Sigmoid colon (tissue), 7 donors: ENCODE measurements around the gene GRM4. TPM values are rescaled to one million over a fixed set of nuclear protein-coding genes. Genes with fewer than 3 reads are reported as not detected.
A peak's percentile ranks its signal among the peaks of the same experiment; 100 is the strongest.

Experiments used
- DNase-seq: peaks from one replicate; pipeline ENCODE4 v3.0.0-alpha.2; 2019
- H3K27ac ChIP-seq, 4 donors: fragments of 200-600 bp; sonication (generic); one replicate each; pipeline ENCODE4 v1.5.1; 2016 to 2019; ENCODE audit warnings: mild to moderate bottlenecking in 1 of 4
- H3K27me3 ChIP-seq, 3 donors: fragments of 200-600 bp; sonication (generic); one replicate each; pipeline ENCODE4 v1.5.1; 2019; ENCODE audit warnings: mild to moderate bottlenecking in 1 of 3
- H3K36me3 ChIP-seq, 4 donors: fragments of 200-600 bp; sonication (generic); one replicate each; pipeline ENCODE4 v1.5.1; 2016 to 2019
- H3K4me1 ChIP-seq, 4 donors: fragments of 200-600 bp; sonication (generic); one replicate each; pipeline ENCODE4 v1.5.1; 2017 to 2019
- H3K4me3 ChIP-seq, 4 donors: fragments of 200-600 bp; sonication (generic); one replicate each; pipeline ENCODE4 v1.5.1; 2017 to 2019; ENCODE audit warnings: mild to moderate bottlenecking in 2 of 4, moderate library complexity in 1 of 4
- H3K9me3 ChIP-seq, 4 donors: fragments of 200-600 bp in 3 of 4; sonication (generic) in 3 of 4; one replicate each; pipeline versions ENCODE4 v1.5.1 to v1.6.1; 2013 to 2019
- EP300 ChIP-seq, 4 donors: sonication (generic); formaldehyde crosslinking; IDR thresholded peaks; one replicate each; pipeline ENCODE4 v1.6.1; 2017; ENCODE audit warnings: antibody characterized with exemption in 4 of 4
- POLR2A ChIP-seq, 2 donors: fragments of 450-650 bp; IDR thresholded peaks; one replicate each; pipeline ENCODE4 v1.6.1; 2016; ENCODE audit warnings: antibody characterized with exemption in 2 of 2, mild to moderate bottlenecking in 2 of 2, moderate library complexity in 2 of 2
- POLR2AphosphoS5 ChIP-seq, 4 donors: sonication (generic); formaldehyde crosslinking; IDR thresholded peaks; one replicate each; pipeline ENCODE4 v1.6.1; 2017; ENCODE audit warnings: antibody characterized with exemption in 4 of 4
- WGBS, 2 donors: extraction: QIAGEN DNeasy Blood & Tissue Kit; methylation state at CpG; one replicate each; pipeline ENCODE4 v1.1.7; 2013; 5-methylcytosine and 5-hydroxymethylcytosine counted together
- intact Hi-C: fragments of 100-400 bp; cut with DNase I; formaldehyde crosslinking; loops from one replicate; pipeline ENCODE4 v1.15.1; 2023
- polyA plus RNA-seq, 3 donors: library from polyadenylated mRNA; stranded (reverse); fragments of 200-250 nt; gene quantifications; one replicate each; pipeline ENCODE4 v1.2.3, GENCODE V29; 2013
- total RNA-seq, 4 donors: library from RNA; depleted of rRNA; stranded (reverse); fragments of >200 nt; gene quantifications; one replicate each; pipeline ENCODE4 v1.1.0, GENCODE V29; 2016
- TF ChIP-seq, protein P1 (sequence below), 4 experiments: fragments of 450-650 bp in 3 of 4; fragments of 200-600 bp in 1 of 4; IDR thresholded peaks; one replicate each; pipeline ENCODE4 v1.5.1; 2016 to 2019; ENCODE audit warnings: antibody characterized with exemption in 4 of 4, mild to moderate bottlenecking in 3 of 4, moderate library complexity in 2 of 4
- donor health status: healthy with polysubstance abuse.
- donor health status: Bipolar disorder and iron deficiency.
- donor health status: healthy.

Gene GRM4
- total and polyA plus RNA-seq, 7 donors, result 0.07 to 0.14 TPM; not detected in 5

DNA sequence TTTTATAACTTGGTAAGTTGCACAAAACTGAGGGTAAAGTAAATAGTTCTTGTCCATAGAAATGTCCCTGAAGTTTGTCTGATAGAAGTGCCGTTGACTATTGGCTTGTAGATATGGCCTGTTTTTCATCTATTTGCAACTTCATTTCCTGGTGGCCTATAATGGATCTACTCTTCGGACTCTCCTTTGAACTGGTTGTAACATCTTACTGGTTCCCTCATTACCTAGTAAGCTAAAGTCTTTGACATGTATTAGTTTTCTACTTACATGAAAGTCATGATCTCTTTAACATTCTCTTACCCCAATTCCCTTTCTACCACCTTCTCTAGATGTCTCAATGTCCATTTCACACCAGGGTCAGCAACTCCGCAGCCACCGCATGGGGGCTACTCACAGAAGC is 146.3 kb downstream of the GRM4 start:
- Histone ChIP-seq H3K4me1 (no peaks in the 10 kb centered on the region), H3K36me3 (no peaks in the 10 kb centered on the region), H3K27ac (no peak overlapping the region), H3K9me3 (peaks cover 0 to 4% (median 0%) of the 10 kb centered on the region in 4 donors), H3K27me3 (peaks cover 0 to 14% (median 0%) of the 10 kb centered on the region in 3 donors), H3K4me3 (no peak overlapping the region)
- TF ChIP-seq, protein P1, sequence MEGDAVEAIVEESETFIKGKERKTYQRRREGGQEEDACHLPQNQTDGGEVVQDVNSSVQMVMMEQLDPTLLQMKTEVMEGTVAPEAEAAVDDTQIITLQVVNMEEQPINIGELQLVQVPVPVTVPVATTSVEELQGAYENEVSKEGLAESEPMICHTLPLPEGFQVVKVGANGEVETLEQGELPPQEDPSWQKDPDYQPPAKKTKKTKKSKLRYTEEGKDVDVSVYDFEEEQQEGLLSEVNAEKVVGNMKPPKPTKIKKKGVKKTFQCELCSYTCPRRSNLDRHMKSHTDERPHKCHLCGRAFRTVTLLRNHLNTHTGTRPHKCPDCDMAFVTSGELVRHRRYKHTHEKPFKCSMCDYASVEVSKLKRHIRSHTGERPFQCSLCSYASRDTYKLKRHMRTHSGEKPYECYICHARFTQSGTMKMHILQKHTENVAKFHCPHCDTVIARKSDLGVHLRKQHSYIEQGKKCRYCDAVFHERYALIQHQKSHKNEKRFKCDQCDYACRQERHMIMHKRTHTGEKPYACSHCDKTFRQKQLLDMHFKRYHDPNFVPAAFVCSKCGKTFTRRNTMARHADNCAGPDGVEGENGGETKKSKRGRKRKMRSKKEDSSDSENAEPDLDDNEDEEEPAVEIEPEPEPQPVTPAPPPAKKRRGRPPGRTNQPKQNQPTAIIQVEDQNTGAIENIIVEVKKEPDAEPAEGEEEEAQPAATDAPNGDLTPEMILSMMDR (IDR thresholded peaks at IDR 0.05), result no peak
- TF ChIP-seq POLR2A (IDR thresholded peaks at IDR 0.05), result no peak
- intact Hi-C loops, result no loop called here
- WGBS, 2 donors, result 82 to 91% methylated on average over 4 of the region's 4 CpGs
- DNase-seq, result no peak

- DNase-seq, result no peak
- intact Hi-C loops, result no loop called here
- TF ChIP-seq, protein P1 (IDR thresholded peaks at IDR 0.05), result no peak
- TF ChIP-seq POLR2AphosphoS5 (IDR thresholded peaks at IDR 0.05) (no peak), EP300 (IDR thresholded peaks at IDR 0.05) (no peak)
- no peak overlapping the region for H3K27ac ChIP-seq
- H3K9me3 ChIP-seq, result peaks cover 0 to 4% (median 0%) of the 10 kb centered on the region in 4 donors
- 89 to 92% methylated on average over 5 of the region's 5 CpGs for WGBS, 2 donors
- H3K4me3 ChIP-seq, result no peak overlapping the region
- H3K27me3 ChIP-seq, result peaks cover 0 to 14% (median 0%) of the 10 kb centered on the region in 3 donors
- H3K36me3 ChIP-seq, result no peaks in the 10 kb centered on the region
- no peaks in the 10 kb centered on the region for H3K4me1 ChIP-seq
Observed at GRCh38 chr6:33998660-33999059, 147.2 kb downstream of the GRM4 start.

GRCh38 chr6:33997265-33997664 is 148.6 kb downstream of the GRM4 start:
- H3K4me3 ChIP-seq, result no peak overlapping the region
- no peak overlapping the region for H3K27ac ChIP-seq
- no peaks in the 10 kb centered on the region for H3K4me1 ChIP-seq
- peaks cover 0 to 13% (median 0%) of the 10 kb centered on the region in 3 donors for H3K27me3 ChIP-seq
- whole genome bisulfite sequencing, 2 donors, result 92 to 95% methylated on average over 1 of the region's 1 CpG
- H3K9me3 ChIP-seq, result peaks cover 0 to 4% (median 0%) of the 10 kb centered on the region in 4 donors
- H3K36me3 ChIP-seq, result no peaks in the 10 kb centered on the region
- no peak for DNase-seq
- intact Hi-C loops, result no loop called here
- TF ChIP-seq POLR2AphosphoS5 (IDR thresholded peaks at IDR 0.05) (no peak), POLR2A (IDR thresholded peaks at IDR 0.05) (no peak), EP300 (IDR thresholded peaks at IDR 0.05) (no peak)
- TF ChIP-seq, protein P1 (IDR thresholded peaks at IDR 0.05), result no peak

GRCh38 chr6:33996120-33996475 is 149.8 kb downstream of the GRM4 start:
- Histone ChIP-seq H3K27ac (no peak overlapping the region), H3K4me1 (no peaks in the 10 kb centered on the region), H3K27me3 (peaks cover 0 to 4% (median 0%) of the 10 kb centered on the region in 3 donors), H3K36me3 (no peaks in the 10 kb centered on the region), H3K9me3 (peaks cover 0 to 4% (median 0%) of the 10 kb centered on the region in 4 donors), H3K4me3 (no peak overlapping the region)
- intact Hi-C loops, result no loop called here
- TF ChIP-seq POLR2AphosphoS5 (IDR thresholded peaks at IDR 0.05), result no peak
- no peak for TF ChIP-seq POLR2A (IDR thresholded peaks at IDR 0.05)
- TF ChIP-seq EP300 (IDR thresholded peaks at IDR 0.05), result no peak
- TF ChIP-seq, protein P1 (IDR thresholded peaks at IDR 0.05), result no peak
- DNase-seq, result peak; percentile 43
- WGBS, 2 donors, result 72 to 83% methylated on average over 5 of the region's 5 CpGs
